A549 treated with CpdA at 1 μM for 4 hours (cell line): Measurements from ENCODE around the gene CADM1. TPM values are rescaled to one million over a fixed set of nuclear protein-coding genes. Genes with fewer than 3 reads are reported as not detected.

Source experiments
- total RNA-seq: library from RNA; stranded (reverse); fragments of 200-300 nt; extraction: Qiagen RNA extraction; gene quantifications from 5 replicates; pipeline ENCODE4 v1.2.3, GENCODE V29; 2022; ENCODE audit warnings: low read depth

Gene CADM1
- 21.0 to 25.4 TPM (median 23.2 TPM) in 5 replicates for total RNA-seq

DNA sequence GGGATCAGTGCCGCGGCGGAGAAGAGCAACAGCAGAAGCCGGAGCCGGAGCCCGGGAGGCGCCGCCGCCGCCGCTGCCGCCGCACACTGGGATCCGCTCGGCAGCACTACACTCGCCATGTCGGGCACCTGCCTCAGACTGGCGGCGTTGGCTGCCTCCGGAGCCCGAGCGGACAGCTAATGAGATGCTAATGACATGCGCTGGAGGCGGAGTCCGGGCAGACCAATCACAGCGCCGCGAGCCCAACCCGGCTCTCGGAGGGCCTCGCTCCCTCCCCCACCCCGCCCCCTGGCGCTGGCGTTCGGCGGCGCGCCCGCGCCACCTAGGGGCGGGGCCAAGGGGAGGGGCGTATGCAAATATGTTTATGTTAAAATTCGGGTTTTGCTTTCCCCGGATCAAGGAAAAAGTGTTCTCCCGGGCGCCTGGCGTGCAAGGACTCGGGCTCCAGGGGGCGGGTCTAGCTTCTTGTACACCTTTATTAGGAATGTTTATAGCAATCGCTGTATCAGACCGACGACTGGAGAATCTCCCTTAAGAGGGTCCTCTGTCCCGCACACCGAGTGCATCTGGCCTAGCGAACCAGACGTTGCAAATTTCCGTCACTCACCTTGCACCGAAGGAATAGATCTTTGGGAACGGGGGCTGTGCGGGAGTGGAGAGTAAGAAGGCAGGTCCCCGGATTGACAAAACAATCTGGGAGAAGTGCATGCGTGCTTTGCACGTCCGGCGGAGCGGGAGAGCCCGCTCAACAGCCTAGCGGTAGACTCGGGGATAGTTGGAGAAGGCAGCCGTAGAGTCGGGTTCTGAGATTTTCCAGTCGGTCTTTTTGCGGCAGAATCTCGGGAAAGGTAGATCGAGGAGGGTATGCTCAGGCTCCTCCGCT lies at the start of gene CADM1:
Gene CADM1, minus strand, starts transcription at position 140 of the 883 bp plus-strand sequence.

